GM23248 (cell line): Measurements from ENCODE around the gene CACNA1C.

Experiments
- EZH2 ChIP-seq: fragments of 200-600 bp; sonication (generic); IDR thresholded peaks from 2 replicates; pipeline ENCODE4 v1.6.1; 2018; ENCODE audit warnings: antibody characterized with exemption, mild to moderate bottlenecking; ENCODE audit not compliant: insufficient read depth, poor library complexity, severe bottlenecking
- EZH2phosphoT487 ChIP-seq: fragments of 200-600 bp; sonication (generic); IDR thresholded peaks from 2 replicates; pipeline ENCODE4 v1.6.1; 2018; ENCODE audit warnings: antibody characterized with exemption, moderate library complexity, mild to moderate bottlenecking, low read depth; ENCODE audit not compliant: insufficient read depth

DNA sequence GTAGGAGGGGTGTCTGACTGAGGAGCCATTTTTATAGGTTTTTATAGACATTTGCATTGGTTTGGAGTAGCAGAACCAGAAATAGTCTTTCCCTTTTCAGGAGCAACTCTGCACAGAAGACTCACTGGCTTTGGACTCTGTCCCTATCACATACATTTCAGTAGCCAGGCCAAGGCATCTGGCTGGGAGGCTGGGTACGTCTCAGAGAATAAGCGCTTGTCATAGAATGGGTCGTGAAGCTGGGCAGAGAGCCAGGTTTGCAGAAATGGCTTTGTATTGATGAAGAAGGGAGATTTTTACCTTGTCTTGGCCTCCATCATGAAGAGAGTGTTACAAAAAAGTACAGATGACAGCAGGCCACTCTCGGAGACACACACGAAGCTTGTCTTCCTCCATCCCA lies 98.6 kb downstream of the CACNA1C start:
- TF ChIP-seq EZH2 (no peak), EZH2phosphoT487 (no peak)
